Kasumi-1 (cell line): Measurements from ENCODE around the gene RUFY4.
A peak's percentile ranks its signal among the peaks of the same experiment; 100 is the strongest.
"Not testable (repeated sequence)": the region's sequence is repeated elsewhere in the genome, so short reads cannot be mapped to it uniquely, and the experiment has no call there.

Experiments used
- DNase-seq, 2 experiments: peaks; one replicate each; lab custom pipeline; 2025; lab: John Stamatoyannopoulos, UW

Gene RUFY4

GRCh38 chr2:218031771-218032257 is 37.2 kb upstream of the RUFY4 start:
- no peak for DNase-seq

- DNase-seq: no peak
Observed at GRCh38 chr2:218032336-218033171, 36.5 kb upstream of the RUFY4 start.

GRCh38 chr2:218033208-218033589 is 35.9 kb upstream of the RUFY4 start:
- no peak for DNase-seq

GRCh38 chr2:218033590-218034496 is 35.2 kb upstream of the RUFY4 start:
- peak in 1 of 2 experiments; percentile 3 for DNase-seq

- DNase-seq: peak; percentile 34 to 47
Observed at GRCh38 chr2:218034497-218035213, 34.4 kb upstream of the RUFY4 start.

GRCh38 chr2:218035463-218036100 is 33.5 kb upstream of the RUFY4 start:
- no peak for DNase-seq

- DNase-seq: peak in 1 of 2 experiments; percentile 4
Observed at GRCh38 chr2:218036371-218036770, 32.7 kb upstream of the RUFY4 start.

- no peak for DNase-seq
Observed at GRCh38 chr2:218039171-218039570, 29.9 kb upstream of the RUFY4 start.

- no peak for DNase-seq
Observed at GRCh38 chr2:218040883-218041282, 28.2 kb upstream of the RUFY4 start.

GRCh38 chr2:218041302-218042168 is 27.5 kb upstream of the RUFY4 start:
- no peak for DNase-seq

GRCh38 chr2:218043100-218043499 is 26.0 kb upstream of the RUFY4 start:
- no peak for DNase-seq

- DNase-seq: no peak
Observed at GRCh38 chr2:218043701-218044109, 25.3 kb upstream of the RUFY4 start.

- DNase-seq: not testable (repeated sequence)
Observed at GRCh38 chr2:218044599-218044998, 24.5 kb upstream of the RUFY4 start.

- DNase-seq: no peak
Observed at GRCh38 chr2:218046238-218046637, 22.8 kb upstream of the RUFY4 start.

- no peak for DNase-seq
Observed at GRCh38 chr2:218047536-218048225, 21.4 kb upstream of the RUFY4 start.

- no peak for DNase-seq
Observed at GRCh38 chr2:218051903-218052302, 17.1 kb upstream of the RUFY4 start.

GRCh38 chr2:218059289-218059688 is 9.8 kb upstream of the RUFY4 start:
- DNase-seq: no peak

GRCh38 chr2:218060118-218060517 is 8.9 kb upstream of the RUFY4 start:
- no peak for DNase-seq

GRCh38 chr2:218060950-218061660 is 7.9 kb upstream of the RUFY4 start:
- DNase-seq: no peak
